SKM-1 (cell line): ENCODE results near the gene TATDN3.
"Not testable (repeated sequence)": the region's sequence is repeated elsewhere in the genome, so short reads cannot be mapped to it uniquely, and the experiment has no call there.

Experiments
- DNase-seq: peaks from one replicate; lab custom pipeline; 2025; ENCODE audit not compliant: unreplicated experiment; lab: John Stamatoyannopoulos, UW

The TATDN3 gene

DNA sequence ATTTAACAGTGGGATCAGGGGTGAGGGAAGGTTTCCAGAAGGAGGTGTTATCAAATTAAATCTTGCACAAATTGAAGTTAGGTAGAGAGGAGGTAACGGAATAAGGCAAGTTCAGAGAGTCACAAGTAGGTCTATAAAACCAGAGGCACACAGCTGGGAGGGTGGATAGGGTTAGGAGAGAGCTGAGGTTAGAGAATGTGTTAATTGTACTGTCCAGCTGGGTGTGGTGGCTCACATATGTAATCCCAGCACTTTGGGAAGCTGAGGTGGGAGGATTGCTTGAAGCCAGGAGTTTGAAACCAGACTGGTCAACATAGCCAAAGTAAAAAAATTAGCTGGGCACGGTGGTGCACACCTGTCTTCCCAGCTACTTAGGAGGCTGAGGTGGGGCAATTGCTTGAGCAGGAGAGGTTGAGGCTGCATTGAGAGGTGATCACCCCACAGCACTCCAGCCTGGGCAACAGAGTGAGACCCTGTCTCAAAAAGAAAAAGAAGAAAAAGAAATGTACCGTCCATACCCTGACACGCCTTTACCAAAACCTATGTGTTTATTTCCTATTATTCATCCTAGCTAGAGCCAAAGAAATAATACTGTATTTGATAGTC is 35.6 kb downstream of the TATDN3 start:
- no peak for DNase-seq

DNA sequence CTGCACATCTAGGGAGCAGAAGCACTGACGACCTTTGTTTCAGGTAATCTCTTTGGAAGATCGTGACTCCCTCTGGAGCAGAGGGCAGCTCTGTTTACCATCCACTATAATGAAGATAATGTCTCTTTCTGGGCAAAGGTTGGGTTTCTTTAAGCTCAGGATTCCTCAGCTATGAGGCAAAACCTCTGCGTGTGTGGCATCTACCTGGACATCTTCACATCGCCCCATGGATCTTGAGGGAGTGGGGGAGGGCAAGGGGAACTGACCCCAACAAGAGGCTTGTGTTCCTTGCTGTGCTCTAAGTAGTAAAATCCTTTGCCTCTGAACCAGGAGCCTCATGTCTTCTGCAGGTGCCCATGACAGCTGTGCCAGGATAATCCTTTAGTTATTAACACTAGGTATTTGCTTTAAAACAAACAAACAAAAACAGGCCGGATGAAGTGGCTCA is 36.2 kb downstream of the TATDN3 start:
- DNase-seq: no peak

DNA sequence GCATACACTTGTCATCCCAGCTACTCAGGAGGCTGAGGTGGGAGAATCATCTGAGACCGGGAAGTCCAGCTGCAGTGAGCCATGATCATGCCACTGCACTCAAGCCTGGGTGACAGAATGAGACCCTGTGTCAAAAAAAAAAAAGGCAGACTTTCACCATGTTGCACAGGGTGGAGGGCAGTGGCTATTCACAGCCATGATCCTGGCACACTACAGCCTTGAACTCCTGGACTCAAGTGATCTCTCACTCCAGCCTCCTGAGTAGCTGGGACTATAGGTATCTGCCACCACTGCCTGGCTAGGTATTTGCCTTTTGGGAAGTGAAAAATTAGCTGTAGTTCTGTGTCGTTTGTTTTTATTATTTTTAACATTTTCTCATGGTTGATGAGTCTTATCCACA is 36.7 kb downstream of the TATDN3 start:
- no peak for DNase-seq

DNA sequence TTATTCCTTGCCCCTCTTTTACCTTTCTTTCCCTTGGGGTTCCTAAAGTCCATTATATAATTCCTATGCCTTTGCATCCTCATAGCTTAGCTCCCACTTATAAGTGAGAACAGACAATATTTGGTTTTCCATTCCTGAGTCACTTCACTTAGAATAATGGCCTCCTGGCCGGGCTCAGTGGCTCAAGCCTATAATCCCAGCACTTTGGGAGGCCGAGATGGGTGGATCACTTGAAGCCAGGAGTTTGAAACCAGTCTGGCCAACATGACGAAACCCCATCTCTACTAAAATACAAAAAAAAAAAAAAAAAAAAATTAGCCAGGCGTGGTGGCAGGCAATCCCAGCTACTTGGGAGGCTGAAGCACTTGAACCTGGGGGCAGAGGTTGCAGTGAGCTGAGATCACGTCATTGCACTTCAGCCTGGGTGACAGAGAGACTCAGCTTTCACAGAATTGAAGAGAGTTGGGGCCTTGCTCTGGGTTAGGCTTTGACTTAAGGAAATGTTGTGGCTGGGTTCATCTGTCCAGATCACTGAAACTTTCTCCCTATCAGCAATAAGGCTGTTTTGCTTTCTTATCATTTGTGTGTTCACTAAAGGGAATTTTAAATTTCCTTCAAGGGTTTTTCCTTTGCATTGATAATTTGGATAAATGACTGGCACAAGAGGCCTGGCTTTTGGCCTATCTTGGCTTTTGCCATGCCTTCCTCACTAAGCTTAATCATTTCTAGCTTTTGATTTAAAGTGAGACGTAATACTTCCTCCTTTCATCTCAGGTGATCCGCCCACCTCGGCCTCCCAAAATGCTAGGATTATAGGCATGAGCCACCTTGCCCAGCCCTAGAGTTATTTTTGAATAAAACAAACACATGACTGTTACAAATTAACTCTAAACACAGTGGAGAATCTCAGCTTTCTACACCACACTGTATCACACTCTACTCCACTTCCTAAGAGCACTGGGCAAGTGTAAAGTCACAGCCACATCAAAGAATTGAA is 41.8 kb downstream of the TATDN3 start:
- DNase-seq: not testable (repeated sequence)

DNA sequence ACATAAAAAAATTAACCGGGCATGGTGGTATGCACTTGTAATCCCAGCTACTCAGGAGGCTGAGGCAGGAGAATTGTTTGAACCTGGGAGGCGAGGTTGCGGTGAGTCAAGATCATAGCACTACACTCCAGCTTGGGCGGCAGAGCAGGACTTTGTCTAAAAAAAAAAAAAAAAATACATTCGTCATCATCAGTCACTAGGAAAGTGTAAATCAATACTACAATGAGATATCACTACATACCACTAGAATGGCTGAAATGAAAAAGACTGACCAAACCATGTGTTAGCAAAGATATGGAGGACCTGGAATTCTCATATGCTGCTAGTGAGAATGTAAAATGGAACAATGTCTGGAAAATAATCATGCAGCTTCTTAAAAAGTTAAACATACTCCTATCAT is 46.5 kb downstream of the TATDN3 start:
- DNase-seq: no peak

DNA sequence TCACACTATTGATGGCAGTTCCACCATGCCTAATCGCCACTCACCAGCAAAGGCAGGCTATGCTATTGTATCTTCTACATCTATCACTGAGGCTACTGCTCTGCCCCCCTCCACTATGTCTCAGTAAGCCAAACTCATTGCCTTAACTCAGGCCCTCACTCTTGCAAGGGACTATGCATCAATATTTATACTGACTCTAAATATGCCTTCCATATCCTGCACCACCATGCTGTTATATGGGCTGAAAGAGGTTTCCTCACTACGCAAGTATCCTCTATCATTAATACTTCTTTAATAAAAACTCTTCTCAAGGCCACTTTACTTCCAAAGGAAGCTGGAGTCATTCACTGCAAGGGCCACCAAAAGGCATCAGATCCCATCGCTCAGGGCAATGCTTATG is 52.8 kb downstream of the TATDN3 start:
- DNase-seq: not testable (repeated sequence)

DNA sequence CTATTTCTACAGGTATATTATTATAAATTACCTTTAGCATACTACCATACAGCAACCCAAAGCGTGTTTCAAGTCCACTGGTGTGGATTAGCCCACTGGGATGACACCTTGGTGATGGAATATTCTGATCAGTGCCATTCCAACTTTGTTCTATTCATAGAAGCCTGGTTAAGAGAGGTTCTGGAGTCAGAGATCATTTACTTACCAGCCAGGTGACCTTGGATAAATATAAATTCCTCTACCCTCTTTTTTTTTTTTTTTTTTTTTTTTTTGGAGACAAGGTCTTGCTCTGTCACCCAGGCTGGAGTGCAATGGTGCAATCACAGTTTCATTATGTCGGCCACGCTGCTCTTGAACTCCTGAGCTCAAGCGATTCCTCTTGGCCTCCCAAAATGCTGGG is 55.9 kb downstream of the TATDN3 start, which contains the start of gene SPATA45:
TSS of gene SPATA45 (minus strand) at position 101 of the 400 bp plus-strand sequence. CDS start 11,500 bp downstream, outside the sequence.
- no peak for DNase-seq

DNA sequence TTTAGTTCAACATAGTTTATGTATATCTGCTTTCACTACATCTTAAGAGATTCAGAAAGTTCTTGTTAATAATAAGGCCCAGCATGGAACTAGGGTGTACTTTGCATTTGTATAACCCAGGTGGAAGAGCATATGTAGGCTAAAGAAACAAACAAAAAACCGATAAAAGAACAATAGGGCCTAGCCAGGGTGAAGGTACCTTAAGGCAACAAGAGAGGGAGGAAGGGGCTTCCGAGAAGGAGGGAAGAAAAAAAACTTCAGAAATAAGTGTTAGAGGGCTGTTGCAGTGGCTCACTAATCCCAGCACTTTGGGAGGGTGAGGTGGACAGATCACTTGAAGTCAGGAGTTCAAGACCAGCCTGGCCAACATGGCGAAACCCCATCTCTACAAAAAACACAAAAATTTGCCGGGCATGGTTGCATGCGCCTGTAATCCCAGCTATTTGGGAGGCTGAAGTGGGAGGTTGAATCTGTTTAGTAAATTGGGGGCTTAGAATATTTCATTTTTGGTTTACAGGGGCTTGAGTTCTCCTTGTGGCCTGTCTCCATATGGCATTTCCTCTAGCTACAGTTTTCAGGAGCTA is 60.5 kb downstream of the TATDN3 start:
- DNase-seq: no peak

DNA sequence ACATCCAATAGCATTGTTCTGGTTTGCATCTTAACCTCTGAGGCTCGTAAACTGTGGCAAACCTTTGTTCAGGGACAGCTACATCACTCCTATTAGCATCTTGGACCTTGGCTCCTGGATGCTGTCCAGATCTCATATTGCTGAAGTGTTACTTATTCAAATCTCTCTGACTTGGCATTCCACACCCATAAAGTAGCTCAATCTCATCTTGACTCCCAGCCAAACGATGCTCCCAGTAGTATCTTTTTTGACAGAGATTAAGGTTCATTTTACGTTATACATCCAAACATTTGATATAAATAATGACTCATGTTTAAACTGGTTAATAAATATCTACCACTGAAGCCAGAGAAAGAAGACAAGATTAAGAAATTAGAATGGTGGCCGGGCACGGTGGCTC is 62.0 kb downstream of the TATDN3 start:
- no peak for DNase-seq

DNA sequence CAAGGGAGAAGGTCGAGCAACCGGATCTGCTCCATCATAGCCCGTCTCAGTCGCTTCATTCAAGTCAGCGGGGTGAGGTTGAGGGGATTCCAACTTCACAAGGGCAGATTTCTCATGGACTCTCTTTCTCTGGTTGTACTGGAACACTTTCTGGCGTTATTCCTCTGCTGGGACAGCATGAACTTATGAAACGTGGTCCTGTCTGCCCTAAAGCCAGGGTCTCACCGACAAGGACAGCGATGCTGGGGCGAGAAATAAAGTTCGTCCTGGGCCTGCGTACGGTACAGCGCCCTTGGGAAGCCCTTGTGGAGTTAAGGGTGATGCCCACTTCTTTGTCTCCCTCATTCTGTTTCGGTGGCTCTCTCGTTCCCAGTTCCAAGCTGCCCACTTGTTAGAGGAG is 65.1 kb downstream of the TATDN3 start:
- no peak for DNase-seq

DNA sequence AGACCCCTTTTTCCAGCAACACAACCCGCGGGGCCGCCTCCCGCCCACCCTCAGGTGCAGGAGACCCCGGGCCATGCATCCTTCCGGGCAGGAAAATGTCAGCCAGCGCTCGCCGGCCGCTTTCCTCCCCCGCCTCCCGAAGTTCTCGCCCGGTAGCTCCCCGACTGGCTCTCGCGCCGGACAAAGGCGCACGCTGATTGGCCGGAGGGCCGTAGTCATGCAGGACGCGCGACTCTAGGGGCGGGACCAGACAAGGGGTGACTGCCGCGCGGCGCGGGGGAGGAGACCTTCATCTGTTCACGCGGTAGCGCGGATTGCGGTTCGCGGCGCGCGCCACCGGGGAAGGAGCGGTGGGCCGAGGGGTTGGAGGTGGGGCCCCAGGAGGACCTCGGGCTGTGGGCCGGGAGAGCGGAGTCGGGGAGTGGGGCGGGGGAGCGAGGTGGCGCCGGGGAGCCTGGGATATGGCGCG is 66.3 kb downstream of the TATDN3 start, which contains the start of gene FLVCR1:
TSS of gene FLVCR1 (plus strand) at position 284 of the 469 bp plus-strand sequence. CDS start at position 462, 178 bp downstream.
- DNase-seq: peak; percentile 98

DNA sequence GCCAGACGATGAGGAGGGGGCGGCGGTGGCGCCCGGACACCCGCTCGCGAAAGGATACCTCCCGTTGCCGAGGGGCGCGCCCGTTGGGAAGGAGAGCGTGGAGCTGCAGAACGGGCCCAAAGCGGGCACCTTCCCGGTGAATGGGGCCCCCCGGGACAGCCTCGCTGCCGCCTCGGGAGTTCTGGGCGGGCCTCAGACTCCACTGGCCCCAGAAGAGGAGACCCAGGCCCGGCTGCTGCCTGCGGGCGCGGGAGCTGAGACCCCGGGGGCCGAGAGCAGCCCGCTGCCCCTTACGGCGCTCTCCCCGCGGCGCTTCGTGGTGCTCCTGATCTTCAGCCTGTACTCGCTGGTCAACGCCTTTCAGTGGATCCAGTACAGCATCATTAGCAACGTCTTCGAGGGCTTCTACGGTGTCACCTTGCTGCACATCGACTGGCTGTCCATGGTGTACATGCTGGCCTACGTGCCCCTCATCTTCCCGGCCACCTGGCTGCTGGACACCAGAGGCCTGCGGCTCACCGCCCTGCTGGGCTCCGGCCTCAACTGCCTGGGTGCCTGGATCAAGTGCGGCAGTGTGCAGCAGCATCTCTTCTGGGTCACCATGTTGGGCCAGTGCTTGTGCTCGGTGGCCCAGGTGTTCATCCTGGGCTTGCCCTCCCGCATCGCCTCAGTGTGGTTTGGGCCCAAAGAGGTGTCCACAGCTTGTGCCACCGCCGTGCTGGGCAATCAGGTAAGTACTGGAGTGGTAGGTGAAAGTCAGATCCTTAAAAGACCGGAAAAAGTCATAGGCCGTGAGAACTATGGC is 67.0 kb downstream of the TATDN3 start:
- DNase-seq: no peak

DNA sequence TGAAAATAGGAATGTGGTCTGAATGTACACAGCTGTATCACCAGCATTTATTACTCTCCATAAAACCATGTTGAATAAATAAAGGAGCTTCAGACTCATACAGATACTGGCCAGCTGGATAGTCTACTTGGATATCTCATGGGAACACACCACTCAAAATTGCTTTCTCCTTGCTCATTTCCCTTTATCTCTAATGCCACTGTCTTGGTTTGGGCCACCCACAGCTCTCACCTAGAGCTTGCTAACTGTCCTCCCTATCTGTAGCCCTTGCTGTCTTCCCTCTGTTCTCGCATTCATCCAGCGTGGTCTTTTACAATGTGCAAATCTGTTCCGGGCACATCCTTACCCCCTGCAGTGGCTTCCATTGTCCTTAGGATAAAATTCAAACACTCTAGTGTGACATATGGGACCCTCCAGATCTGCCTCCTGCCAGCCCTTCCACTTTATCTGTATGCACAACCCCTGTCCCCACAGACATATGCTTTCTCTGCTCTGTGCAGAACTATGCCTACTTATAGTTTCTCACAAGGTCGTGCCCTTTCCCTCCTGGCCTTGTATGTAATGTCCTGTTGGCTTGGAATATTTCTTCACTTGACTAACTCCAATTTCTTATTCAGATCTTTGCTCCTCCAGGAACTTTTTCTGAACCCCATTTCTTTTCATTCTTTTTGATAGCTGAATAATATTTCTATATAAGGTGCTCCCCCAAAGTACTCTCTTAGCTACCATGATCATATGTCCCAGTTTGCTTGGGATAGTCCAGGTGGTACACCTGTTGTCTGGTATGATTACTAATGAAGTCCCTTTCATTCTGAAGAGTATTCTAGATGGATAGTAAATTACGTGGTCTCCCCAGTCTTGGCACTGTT is 69.3 kb downstream of the TATDN3 start:
- DNase-seq: no peak

DNA sequence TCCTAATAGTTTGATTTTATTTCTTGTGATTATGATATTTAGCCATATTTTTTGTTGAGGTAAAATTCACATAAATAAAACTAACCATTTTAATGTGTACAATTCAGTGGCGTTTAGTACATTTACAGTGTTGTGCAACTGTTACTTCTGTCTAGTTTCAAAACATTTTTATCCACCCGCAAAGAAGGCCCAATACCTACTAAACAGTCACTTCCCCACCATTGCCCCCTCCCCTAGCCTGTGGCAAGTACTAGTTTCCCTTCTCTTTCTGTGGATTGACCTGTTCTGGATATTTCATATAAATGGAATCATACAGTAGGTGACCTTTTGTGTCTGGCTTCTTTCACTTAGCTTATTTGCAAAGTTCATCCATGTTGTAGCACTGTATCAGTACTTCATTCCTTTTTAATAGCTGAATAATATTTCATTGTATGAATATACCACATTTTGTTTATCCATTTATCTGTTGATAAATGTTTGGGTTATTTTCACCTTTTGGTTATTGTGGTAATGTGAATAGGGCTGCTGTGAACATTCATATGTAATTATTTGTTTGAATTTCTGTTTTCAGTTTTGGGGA is 70.5 kb downstream of the TATDN3 start:
- DNase-seq: peak; percentile 90

DNA sequence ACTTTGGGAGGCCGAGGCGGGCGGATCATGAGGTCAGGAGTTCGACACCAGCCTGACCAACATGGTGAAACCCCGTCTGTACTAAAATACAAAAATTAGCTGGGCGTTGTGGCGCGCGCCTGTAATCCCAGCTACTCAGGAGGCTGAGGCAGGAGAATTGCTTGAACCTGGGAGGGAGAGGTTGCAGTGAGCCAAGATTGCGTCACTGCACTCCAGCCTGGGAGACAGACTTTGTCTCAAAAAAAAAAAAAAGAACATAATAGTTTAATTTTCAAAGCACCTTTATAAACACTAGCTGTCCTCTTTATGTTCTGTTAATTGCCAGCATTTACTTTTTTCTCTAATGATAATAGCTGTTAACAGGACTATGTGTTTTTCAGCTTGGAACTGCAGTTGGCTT is 71.7 kb downstream of the TATDN3 start:
- DNase-seq: not testable (repeated sequence)

DNA sequence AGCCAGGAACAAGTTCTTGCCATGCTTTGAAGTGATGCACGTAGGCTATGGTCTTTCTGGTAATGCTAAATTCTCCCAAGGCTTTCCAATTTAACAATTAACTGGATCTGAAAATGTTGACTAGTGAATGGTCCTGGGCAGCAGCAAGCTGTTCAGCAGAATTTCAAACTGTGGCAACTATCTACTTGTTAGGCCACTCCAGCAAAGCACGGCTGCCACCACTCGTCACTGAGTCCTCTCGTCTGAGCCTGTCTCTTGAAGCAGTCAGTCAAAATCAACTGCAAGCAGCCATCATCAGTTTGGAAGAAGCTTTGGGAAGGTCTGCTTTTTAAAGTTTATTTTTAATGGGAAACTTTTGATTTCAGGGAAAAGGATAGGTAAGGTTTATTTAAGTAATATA is 72.5 kb downstream of the TATDN3 start:
- no peak for DNase-seq
